Osteocyte (in vitro differentiated cells): ENCODE results near the gene CYP4F12. TPM values are rescaled to one million over a fixed set of nuclear protein-coding genes. Genes with fewer than 3 reads are reported as not detected.
A peak's percentile ranks its signal among the peaks of the same experiment; 100 is the strongest.
"Not testable (repeated sequence)": the region's sequence is repeated elsewhere in the genome, so short reads cannot be mapped to it uniquely, and the experiment has no call there.

Experiments used
- DNase-seq: peaks from one replicate; pipeline ENCODE4 v3.0.0; 2021; ENCODE audit warnings: mixed read lengths; ENCODE audit not compliant: unreplicated experiment; ENCODE audit errors: extremely low spot score
- H3K27ac Mint-ChIP-seq: one replicate; pipeline ENCODE4 v1.8.0; 2021; ENCODE audit warnings: mild to moderate bottlenecking, mixed read lengths; ENCODE audit not compliant: unreplicated experiment
- H3K27me3 Mint-ChIP-seq: one replicate; pipeline ENCODE4 v1.8.0; 2021; ENCODE audit warnings: mixed read lengths; ENCODE audit not compliant: unreplicated experiment
- H3K36me3 Mint-ChIP-seq: one replicate; pipeline ENCODE4 v1.8.0; 2021; ENCODE audit warnings: mixed read lengths; ENCODE audit not compliant: unreplicated experiment
- H3K4me1 Mint-ChIP-seq: one replicate; pipeline ENCODE4 v1.8.0; 2021; ENCODE audit warnings: mixed read lengths; ENCODE audit not compliant: unreplicated experiment
- H3K4me3 Mint-ChIP-seq: one replicate; pipeline ENCODE4 v1.8.0; 2021; ENCODE audit warnings: mild to moderate bottlenecking, moderate library complexity, mixed read lengths; ENCODE audit not compliant: unreplicated experiment
- H3K9me3 Mint-ChIP-seq: one replicate; pipeline ENCODE4 v1.8.0; 2021; ENCODE audit warnings: mixed read lengths; ENCODE audit not compliant: unreplicated experiment
- CTCF ChIP-seq: fragments of 200-600 bp; sonication (generic); IDR thresholded peaks from 2 replicates; pipeline ENCODE4 v1.5.0; 2021; ENCODE audit warnings: antibody characterized with exemption, mild to moderate bottlenecking, moderate library complexity
- total RNA-seq: library from RNA; stranded (reverse); gene quantifications from 2 replicates; pipeline ENCODE4 v1.2.1, GENCODE V29; 2021

The CYP4F12 gene
- total RNA-seq, 1 donor from 2014 or later, result not detected

DNA sequence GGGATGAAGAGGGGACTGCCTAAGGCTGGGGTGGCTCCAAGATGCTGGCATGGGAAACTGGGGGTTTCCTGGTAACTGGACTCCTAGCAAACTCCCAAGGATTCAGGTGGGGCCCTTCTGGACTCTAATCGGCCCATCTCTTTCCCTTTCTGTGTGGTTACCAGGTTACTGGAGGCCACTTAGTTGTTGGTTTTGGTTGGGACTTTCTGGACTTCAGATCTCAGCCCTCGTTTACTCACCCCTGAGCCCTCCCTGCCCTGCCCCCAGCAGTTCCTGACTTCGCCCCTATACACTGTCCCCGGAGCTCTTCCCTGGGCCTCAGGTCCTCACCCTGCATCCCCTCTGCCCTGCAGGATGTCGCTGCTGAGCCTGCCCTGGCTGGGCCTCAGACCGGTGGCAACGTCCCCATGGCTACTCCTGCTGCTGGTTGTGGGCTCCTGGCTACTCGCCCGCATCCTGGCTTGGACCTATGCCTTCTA, 328 bp downstream of the CYP4F12 start:
- H3K9me3 Mint-ChIP-seq, result peaks cover 10% of the 10 kb centered on the region
- H3K27me3 Mint-ChIP-seq, result no peaks in the 10 kb centered on the region
- TF ChIP-seq CTCF, result no peak
- H3K4me1 Mint-ChIP-seq, result no peaks in the 10 kb centered on the region
- no peak for DNase-seq
- no peaks in the 10 kb centered on the region for H3K36me3 Mint-ChIP-seq
- H3K27ac Mint-ChIP-seq, result no peak overlapping the region
- H3K4me3 Mint-ChIP-seq, result no peak overlapping the region

DNA sequence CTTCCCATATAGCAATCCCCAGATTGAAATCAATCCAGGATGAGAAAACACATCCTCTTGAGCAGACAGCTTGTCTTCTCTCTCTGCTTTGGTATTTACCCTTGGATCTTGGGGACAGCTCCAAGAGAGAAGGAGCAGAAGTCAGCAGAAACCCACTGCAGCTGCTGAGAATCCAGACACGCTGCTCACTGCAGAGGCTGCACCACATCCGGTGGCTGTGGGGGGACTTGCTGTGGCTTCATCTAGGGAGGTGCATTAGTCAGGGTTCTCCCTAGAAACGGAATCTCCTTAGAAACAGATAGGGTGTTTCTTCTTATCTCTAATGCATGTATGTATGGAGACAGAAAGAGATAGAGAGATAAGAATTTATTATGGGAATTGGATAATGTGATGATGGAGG, 2.7 kb downstream of the CYP4F12 start:
- no peak overlapping the region for H3K27ac Mint-ChIP-seq
- no peak overlapping the region for H3K4me3 Mint-ChIP-seq
- TF ChIP-seq CTCF, result no peak
- peaks cover 27% of the 10 kb centered on the region for H3K9me3 Mint-ChIP-seq
- no peaks in the 10 kb centered on the region for H3K27me3 Mint-ChIP-seq
- no peaks in the 10 kb centered on the region for H3K36me3 Mint-ChIP-seq
- DNase-seq, result no peak
- H3K4me1 Mint-ChIP-seq, result no peaks in the 10 kb centered on the region

GRCh38 chr19:15679089-15679488, 6.2 kb downstream of the CYP4F12 start:
- no peaks in the 10 kb centered on the region for H3K27me3 Mint-ChIP-seq
- TF ChIP-seq CTCF, result no peak
- DNase-seq, result no peak
- no peak overlapping the region for H3K4me3 Mint-ChIP-seq
- H3K9me3 Mint-ChIP-seq, result peaks cover 45% of the 10 kb centered on the region
- no peaks in the 10 kb centered on the region for H3K4me1 Mint-ChIP-seq
- no peaks in the 10 kb centered on the region for H3K36me3 Mint-ChIP-seq
- H3K27ac Mint-ChIP-seq, result no peak overlapping the region

DNA sequence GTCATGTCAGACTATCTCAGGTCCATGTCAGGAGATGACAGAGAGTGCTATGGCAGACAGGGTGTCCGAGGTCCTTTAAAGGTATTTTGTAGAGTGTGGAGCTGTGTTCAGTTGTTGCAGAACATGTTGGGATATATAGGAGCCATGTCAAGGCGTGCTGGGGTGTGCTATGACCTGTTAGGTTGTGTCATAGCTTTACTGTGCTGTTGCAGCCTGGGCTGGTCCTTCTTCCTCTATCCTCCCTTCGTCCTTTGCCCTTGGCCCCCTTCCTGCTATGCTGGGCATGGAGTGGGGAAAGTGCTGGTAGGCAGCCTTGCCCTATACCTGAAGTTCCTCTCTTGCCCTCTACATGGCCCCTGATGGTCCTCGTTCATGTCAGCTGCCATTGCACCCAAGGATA, 7.0 kb downstream of the CYP4F12 start:
- H3K27ac Mint-ChIP-seq, H3K4me1 Mint-ChIP-seq, H3K27me3 Mint-ChIP-seq, H3K4me3 Mint-ChIP-seq, H3K36me3 Mint-ChIP-seq: not testable (repeated sequence)
- DNase-seq, result peak; percentile 59
- peaks cover 49% of the 10 kb centered on the region for H3K9me3 Mint-ChIP-seq

DNA sequence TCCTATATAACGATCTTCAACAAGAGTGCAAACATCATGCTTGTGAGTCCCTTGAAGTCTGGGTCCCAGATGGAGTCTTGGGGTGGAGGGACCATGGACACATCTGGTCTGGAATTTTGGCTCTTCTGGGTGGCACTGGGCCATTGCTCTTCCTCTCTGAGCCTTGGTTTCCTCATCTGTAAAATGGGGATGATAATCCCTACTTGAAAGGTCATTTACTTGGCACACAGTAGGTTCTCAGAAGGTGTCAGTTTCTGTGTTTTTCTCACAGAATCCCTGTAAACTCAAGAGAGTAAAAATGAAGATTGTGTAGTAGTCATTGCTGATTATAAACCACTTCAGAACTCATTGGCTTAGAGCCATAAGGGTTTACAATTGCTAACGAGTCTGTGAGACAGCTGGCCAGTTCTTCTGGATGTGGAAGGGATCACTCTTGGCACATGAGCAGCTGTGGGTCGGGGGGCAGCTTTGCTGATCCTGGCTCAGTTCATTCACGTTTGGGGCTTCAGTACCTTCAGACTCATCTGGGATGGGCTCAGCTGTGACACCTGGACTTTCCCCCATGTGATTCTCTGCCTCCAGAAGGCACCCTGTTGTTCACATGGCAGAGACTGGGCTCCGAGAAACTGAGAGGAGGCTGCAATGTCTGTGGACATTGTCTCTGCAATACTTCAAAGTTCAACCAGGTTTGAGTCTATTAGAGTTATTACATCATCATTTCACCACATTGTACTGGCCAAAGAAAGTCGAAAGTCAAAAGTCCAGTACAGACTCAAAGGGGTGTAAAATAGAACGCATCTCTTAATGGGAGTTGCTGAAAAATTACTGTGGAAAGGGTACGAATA, 7.8 kb downstream of the CYP4F12 start:
- no peaks in the 10 kb centered on the region for H3K4me1 Mint-ChIP-seq
- no peak overlapping the region for H3K27ac Mint-ChIP-seq
- no peak overlapping the region for H3K4me3 Mint-ChIP-seq
- no peaks in the 10 kb centered on the region for H3K36me3 Mint-ChIP-seq
- DNase-seq, result peak; percentile 40
- H3K9me3 Mint-ChIP-seq, result peaks cover 49% of the 10 kb centered on the region
- H3K27me3 Mint-ChIP-seq, result no peaks in the 10 kb centered on the region
- no peak for TF ChIP-seq CTCF
